ENCODE data around the gene PSMG1.
A peak's percentile ranks its signal among the peaks of the same experiment; 100 is the strongest.

Gene PSMG1

DNA sequence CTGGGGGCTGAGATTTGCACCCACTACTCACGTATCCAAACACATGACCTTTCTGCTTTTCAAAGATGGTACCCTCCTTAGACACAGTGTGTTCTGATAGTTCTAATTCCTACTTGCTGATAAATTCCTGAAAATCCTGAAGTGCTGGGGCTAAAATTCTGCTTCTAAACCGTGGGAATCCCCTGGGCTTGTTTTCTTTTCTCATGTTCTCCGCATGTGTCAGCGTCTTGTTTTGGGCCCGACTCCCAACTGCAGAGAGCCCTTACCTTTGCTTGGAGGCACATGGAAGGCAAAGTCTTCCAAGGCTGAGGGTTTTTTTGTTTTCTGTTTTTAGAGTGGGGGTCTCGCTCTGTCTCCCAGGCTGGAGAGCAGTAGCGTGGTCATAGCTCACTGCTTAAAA is 27.2 kb downstream of the PSMG1 start:
- DNase-seq (ENCODE audit: low read depth), result no peak
- TF ChIP-seq, protein P1, sequence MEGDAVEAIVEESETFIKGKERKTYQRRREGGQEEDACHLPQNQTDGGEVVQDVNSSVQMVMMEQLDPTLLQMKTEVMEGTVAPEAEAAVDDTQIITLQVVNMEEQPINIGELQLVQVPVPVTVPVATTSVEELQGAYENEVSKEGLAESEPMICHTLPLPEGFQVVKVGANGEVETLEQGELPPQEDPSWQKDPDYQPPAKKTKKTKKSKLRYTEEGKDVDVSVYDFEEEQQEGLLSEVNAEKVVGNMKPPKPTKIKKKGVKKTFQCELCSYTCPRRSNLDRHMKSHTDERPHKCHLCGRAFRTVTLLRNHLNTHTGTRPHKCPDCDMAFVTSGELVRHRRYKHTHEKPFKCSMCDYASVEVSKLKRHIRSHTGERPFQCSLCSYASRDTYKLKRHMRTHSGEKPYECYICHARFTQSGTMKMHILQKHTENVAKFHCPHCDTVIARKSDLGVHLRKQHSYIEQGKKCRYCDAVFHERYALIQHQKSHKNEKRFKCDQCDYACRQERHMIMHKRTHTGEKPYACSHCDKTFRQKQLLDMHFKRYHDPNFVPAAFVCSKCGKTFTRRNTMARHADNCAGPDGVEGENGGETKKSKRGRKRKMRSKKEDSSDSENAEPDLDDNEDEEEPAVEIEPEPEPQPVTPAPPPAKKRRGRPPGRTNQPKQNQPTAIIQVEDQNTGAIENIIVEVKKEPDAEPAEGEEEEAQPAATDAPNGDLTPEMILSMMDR (IDR thresholded peaks at IDR 0.05; ENCODE audit: low read depth, low read length, missing control alignments), result no peak
- no peak overlapping the region for H3K4me3 ChIP-seq (ENCODE audit: low read depth, low read length)

DNA sequence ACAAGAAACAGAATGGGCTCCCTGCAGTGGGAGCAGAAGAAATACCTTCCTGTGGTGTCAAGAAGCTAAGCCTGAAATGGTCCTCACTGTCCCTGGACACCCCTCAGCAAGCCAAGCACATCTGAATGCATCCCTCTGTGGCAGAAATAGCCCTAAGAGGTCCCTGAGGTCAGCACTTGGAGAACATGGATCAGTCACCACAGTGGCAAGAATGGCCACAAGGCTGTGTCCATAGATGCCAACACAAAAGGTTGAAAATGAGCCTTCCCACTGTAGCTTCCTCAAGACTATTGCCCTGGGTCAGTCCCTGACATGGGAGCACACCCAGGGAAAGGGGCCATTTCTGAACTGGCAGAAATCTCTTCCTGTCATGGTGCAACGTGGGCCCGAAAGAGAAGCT is 27.7 kb downstream of the PSMG1 start:
- TF ChIP-seq, protein P1 (IDR thresholded peaks at IDR 0.05; ENCODE audit: low read depth, low read length, missing control alignments), result no peak
- no peak overlapping the region for H3K4me3 ChIP-seq (ENCODE audit: low read depth, low read length)
- DNase-seq (ENCODE audit: low read depth), result no peak

DNA sequence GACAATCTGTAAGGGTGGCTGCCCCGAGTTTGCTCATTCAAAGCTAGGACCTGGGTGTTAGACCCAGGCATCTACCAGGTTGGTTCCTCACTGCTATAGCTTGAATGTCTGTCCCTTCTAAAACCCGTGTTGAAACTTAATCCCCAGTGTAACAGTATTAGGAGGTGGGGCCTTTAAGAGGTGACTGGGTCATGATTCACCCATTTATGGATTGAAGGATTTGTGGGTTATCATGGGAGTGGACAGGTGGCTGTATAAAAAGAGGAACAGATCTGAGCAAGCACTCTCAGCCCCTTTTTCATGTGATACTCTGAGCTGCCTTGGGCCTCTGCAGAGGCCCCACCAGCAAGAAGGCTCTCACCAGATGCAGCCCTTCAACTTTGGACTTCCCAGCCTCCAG is 29.4 kb downstream of the PSMG1 start:
- no peak overlapping the region for H3K4me3 ChIP-seq (ENCODE audit: low read depth, low read length)
- DNase-seq (ENCODE audit: low read depth), result no peak
- TF ChIP-seq, protein P1 (IDR thresholded peaks at IDR 0.05; ENCODE audit: low read depth, low read length, missing control alignments), result no peak

DNA sequence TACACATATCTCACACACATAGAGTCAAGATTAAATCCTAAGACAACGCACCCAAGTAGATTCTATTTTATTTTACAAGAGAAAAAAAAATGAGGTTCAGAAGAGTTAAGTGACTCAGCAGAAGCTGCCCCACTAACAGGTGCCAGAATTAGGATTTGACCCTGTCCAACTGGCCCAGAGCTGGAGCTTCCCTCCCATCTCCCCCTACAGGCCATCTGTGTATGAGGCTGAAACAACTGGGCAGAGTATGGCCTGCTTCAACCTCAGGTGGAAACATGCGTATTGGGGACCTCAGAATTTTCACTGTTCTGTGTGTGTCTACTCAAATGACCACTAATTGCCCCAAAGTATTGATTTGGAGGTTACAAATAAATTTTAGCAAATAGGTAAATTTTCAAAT is 29.9 kb downstream of the PSMG1 start:
- H3K4me3 ChIP-seq (ENCODE audit: low read depth, low read length), result no peak overlapping the region
- TF ChIP-seq, protein P1 (IDR thresholded peaks at IDR 0.05; ENCODE audit: low read depth, low read length, missing control alignments), result peak; percentile 53
- DNase-seq (ENCODE audit: low read depth), result no peak

DNA sequence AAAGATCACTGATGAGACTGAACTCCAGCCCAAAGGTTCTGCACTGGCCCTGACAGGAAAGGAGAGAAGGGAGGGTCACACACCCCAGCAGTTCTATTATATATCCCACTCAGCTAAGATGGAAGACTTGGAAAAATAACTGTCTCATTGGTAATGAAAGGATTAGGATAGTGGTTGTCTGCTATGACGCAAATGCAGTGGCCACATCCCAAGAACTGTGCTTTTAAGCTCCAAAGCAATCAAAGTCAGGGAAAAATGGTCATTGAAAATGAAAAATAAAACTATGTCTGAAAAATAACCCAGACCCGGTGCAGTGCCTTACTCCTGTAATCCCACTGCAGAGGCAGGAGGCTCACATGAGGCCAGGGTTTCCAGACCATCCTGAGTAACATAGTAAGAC is 31.0 kb downstream of the PSMG1 start:
- TF ChIP-seq, protein P1 (IDR thresholded peaks at IDR 0.05; ENCODE audit: low read depth, low read length, missing control alignments), result no peak

DNA sequence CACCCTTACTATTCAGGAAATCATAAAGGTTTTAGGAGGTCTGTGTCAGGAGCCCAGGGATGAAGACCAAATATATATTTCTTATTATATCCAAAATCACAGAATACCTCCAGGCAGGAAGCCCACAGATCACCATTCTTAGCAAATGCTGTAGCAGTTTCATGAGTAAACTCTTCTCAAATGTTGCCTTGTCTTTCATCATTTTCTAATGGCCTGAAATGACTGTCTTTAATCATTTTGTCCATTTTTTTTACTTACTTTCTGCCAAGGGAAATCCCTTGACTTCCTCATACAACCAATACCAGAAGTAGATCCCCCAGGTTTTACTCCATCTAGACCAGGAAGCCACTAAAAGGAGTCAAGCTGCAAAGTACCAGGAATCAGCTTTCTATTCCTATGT is 32.4 kb downstream of the PSMG1 start:
- DNase-seq (ENCODE audit: low read depth), result no peak
- TF ChIP-seq, protein P1 (IDR thresholded peaks at IDR 0.05; ENCODE audit: low read depth, low read length, missing control alignments), result no peak
- no peak overlapping the region for H3K4me3 ChIP-seq (ENCODE audit: low read depth, low read length)

More for the DNA sequence above, 31.0 kb downstream of the PSMG1 start:
- DNase-seq (ENCODE audit: low read depth), result no peak
- H3K4me3 ChIP-seq (ENCODE audit: low read depth, low read length), result no peak overlapping the region

DNA sequence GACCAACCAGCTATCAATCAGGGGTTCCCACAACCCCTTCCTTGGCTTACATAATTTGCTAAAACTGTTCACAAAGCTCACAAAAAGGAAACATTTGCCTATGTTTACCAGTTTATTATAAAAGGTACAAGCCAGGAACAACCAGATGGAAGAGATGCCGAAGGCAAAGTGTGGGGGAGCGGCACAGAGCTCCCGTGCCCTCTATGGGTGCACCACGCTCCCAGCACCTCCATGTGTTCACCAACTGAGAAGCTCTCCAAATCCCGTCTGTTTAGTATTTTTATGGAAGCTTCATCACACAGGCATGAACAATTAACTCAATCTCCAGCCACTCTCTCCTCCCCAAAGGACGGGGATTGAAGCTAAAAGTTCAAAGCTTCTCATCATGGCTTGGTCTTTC is 32.9 kb downstream of the PSMG1 start:
- DNase-seq (ENCODE audit: low read depth), result no peak
- TF ChIP-seq, protein P1 (IDR thresholded peaks at IDR 0.05; ENCODE audit: low read depth, low read length, missing control alignments), result no peak
- H3K4me3 ChIP-seq (ENCODE audit: low read depth, low read length), result no peak overlapping the region
